NCI-H1417 (cell line): ENCODE results near the gene RPN1.

Experiments used
- DNase-seq, 3 experiments: peaks; one replicate each; lab custom pipeline; 2025; lab: John Stamatoyannopoulos, UW

The RPN1 gene

DNA sequence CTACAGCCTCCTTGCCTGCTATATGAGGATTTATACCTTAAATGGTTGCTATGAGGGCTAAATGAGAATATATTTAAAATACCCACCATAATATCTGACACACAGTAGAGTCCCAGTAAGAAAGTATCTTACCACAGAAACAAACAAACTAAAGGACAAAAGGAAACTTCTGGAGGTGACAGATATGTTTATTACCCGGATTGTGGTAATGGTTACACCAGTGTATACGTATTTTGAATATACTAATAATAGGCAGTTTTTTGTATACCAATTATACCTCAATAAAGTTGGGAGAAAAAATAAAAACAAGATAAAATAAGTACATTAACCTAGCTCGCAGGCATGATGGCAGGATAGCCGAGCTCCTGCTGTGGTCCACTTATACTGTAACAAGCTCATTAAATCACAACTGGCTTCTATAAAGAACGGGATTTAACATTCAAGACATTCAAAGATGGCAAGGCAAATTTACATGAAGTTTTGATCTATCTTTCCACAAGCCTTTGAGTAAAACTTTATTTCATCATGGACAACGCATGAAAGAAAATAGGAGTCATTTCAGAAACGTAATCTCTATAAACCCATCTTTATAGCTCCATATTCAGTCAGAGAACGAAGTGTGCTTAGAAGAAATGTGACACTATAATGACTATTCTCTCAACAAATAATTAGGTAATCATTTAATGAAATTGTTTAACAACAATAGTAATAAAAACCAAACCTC lies 1.5 kb downstream of the RPN1 start:
- peak in 1 of 3 experiments; percentile 49 for DNase-seq

DNA sequence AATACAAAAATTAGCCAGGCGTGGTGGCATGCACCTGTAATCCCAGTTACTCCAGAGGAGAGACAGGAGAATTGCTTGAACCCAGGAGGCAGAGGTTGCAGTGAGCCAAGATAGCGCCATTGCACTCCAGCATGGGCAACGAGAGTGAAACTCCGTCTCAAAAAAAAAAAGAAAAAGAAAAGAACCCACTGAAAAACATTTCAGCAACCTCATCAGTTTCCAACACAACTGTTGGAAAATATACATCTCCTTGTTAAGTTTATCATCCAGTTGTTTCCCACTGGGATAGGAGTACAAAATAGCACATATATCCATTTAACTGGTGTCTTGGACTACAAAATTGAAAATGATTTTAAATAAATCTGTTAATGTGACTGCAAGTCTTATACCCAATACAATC lies 2.2 kb downstream of the RPN1 start:
- DNase-seq, result no peak

DNA sequence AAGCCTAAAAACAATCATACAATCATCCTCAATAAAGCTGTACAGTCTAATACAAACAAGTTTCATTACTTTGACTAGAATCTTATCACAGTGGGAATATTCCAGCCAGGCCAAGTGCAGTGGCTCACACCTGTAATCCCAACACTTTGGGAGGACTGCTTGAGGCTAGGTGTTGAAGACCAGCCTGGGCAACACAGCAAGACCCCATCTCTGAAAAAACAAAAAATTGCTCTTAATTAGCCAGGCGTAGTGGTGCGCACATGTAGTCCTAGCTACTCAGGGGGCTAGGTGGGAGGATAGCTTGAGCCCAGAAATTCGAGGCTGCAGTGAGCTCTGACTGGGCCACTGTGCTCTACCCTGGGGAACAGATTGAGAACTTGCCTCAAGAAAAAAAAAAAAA lies 3.3 kb downstream of the RPN1 start:
- no peak for DNase-seq

DNA sequence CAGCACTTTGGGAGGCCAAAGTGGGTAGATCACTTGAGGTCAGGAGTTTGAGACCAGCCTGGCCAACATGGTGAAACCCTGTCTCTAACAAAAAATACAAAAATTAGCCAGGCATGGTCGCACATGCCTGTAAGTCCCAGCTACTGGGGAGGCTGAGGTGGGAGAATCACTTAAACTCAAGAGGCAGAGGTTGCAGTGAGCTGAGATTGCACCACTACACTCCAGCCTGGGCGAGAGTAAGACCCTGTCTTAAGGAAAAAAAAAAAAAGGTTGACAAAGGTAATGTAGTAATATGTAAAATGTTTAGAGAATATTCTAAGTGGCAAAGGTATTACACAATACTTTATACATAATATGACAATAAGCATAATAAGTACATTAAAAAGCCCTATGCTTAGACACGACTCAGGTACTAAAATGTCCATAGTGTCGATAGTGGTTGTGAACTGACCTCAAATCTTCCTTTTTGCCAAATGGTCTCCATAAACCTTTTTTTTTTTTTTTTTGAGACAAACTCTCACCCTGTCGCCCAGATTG lies 16.5 kb downstream of the RPN1 start:
- no peak for DNase-seq

DNA sequence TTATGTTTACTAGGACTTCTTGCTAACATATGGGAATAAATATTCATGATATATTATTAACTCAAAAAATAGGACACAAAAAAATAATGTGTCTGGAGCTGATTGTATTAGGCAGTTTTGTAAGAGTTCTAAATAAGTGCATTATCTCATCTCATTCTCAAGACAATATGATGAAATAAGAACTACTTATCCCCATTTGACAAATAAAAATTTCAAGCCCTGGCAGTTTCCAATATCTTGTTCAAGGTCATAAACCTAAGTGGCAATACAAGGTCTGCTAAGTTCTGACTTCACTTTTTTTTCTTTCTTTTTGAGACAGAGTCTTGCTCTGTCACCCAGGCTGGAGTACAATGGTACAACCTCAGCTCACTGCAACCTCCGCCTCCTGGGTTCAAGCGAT lies 18.3 kb downstream of the RPN1 start:
- no peak for DNase-seq

DNA sequence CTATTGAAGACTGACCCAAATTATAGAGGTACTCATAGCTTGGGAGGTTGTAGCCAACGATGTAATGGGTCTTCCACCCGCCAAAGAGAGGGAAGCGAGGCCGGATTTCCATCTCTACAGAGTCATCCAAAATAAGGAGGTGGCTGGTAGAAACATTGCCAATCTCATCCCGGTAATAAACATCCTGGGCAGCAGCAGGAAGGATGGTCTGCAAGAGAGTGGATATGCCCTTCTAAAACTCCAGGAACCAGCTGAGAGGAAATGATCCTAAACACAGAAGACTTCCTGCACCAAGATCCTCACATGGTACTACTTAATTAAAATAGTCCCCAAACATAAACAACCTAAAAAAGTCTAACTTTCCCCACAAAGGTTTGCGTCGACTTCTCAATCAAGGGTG lies 20.7 kb downstream of the RPN1 start:
- no peak for DNase-seq

DNA sequence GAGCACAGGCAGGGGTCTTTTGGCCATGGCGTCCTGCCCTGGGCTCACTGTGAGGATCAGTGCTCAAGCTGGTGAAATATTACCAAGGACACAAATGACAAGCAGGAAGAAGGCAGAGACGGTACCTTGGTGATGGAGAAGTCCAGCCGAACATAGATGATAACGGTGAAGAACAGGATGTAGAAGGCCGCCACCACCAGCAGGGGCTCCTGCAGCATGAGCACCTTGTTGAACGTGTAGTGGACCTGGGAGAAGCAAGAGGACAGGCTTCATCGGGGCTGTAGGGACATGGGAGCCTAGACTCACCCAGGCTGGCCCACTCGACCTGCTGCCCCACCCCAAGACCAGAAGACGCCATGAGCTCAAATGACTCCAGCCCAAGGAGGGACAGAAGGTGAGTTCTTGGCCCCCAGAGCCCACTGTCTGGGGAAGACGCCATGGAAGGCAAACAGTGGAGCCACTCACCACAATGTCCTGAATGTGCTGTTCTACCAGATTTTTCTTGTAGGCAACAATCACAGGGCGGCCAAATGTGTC lies 25.1 kb downstream of the RPN1 start:
- DNase-seq, result no peak

DNA sequence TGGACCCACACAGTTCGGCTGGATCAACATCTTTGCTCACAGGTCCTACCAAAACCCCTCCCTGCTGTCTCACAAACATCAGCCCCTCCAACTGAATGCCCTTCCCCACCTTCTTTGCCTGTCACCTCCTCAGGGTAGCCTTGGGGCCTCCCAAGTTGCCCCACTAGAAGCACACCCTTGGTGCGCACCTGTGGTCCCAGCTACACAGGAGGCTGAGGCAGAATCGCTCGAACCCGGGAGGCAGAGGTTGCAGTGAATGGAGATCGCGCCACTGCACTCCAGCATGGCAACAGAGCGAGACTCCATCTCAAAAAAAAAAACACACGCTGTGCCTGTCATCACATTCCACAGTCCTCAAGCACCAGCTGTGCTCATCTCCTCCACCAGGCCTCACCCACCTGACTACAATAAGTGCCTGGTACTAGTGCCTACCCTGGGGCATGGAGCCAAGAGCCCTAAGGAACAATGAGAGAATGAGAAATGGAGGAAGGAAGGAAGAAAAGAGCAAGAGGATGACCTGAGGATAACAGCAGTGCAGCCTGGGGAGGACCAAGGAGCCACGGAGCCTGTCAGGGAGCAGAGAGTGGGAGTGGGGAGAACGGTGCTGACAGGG lies 26.0 kb downstream of the RPN1 start:
- DNase-seq, result no peak

DNA sequence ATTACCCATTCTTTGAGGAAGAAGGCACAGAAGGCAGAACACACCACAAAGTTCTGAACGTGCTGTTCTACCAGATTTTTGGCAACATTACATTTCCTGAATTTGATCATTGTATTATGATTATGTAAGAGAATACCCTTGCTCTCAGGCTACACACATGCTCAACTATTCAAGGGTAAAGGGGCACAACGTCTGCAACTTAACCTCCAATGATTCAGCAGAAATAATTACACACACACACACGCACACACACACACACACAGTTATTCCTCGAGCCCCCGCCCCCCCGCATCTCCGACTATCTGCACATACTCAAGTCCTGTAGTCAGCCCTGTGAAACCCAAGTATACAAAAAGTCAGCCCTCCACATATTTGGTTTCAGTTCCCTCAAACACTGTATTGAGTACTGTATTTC lies 26.8 kb downstream of the RPN1 start:
- no peak for DNase-seq

DNA sequence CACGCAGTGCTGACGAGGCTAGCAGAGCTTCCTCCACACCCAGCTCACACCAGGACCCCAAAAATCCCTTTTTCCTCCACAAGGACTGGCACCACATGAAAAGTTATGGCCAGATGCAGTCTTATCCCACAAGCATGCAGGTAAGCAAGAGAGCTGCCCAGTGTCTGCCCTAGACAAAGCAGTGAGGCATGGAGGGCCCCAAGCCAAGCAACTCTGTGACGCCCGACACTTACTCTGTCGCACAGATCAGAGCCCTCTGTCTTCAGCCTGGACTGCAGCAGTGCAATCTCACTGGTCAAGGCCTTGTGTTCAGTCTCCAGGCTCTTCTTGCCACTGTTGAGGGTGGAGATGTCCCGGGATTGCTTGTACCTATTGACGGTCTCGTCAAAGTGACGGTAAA lies 28.7 kb downstream of the RPN1 start:
- DNase-seq, result no peak

DNA sequence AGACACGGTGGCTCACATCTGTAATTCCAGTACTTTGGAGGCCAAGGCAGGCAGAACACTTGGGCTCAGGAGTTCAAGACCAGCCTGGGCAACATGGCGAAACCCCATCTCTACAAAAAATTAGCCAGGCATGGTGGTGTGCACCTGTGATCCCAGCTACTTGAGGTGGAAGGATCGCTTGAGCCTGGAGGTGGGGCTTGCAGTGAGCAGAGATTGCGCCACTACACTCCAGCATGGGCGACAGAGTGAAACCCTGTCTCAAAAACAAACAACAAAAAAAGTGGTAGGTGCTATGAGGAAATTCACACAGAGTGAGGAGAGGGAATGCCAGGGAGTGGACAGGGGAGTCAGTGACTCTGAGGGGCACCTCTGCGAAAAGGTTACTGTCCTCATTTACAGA lies 29.4 kb downstream of the RPN1 start:
- no peak for DNase-seq

DNA sequence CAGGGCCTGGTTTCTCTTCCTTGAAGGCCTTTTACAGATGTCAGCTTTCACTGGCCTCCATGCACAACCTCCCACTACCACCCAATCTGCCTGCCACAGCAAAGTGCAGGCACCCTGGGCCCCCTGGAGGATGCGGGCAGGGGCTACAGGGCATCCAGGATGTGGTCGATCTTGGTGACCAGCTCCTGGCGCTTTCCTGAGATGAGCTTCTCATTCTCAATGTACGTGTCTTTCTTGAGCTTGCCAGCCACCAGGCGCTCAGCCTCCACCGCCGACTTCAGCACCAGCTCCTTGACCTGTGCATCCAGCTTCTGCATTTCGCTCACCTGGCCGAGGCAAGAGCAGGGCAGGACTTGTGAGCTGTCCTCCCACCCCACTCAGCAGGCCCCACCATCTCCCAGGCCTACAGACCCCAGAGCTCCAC lies 30.3 kb downstream of the RPN1 start:
- no peak for DNase-seq

DNA sequence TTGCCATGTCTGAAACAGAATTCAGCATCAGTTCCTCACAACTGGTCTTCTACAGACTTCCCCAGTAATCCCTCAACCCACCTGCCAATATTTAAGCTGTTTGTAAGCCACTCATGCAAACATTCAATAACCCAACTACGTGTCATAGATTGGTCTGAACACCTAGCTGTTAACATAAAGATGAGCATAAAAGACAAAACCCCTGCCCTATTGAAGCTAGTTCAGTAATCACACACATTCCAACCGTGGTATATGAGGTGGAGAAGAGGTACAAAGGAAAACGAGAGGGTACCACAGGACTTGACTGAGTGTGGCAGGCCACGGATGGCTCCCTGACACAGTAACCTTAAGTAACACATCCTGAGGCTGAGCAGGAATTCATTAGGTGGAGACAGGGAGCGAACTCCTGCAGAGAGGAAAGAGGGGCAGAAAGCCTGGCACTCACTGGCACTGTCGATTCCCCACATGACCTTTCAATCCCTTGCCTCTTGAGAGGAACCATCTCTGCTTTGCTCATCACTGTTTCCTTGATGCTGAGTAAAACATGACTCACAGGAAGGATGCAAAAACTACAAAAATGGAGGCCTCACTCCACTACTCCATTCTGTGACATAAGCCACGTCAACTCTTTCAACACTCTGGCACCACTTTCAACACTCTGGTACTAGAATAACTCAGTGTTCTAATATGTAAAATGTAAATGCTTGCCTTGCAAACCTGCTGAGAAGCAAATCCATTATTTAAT lies 31.3 kb downstream of the RPN1 start:
- DNase-seq, result no peak

DNA sequence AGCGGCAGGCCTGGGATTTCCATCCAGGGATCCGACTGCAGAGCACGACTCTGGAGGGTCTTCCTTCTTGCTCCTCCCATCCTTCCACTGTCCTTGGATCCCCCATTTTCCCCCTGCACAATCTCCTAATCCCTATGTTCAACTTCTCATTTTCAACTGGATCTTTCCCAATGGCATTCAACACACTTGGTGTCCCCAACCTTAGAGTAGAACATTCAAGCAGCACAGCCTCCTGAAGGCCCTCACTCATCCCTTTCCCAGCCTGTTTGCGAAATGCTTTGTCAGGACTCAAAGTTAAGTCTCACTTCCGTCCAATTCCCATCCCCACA lies 32.3 kb downstream of the RPN1 start:
- no peak for DNase-seq

DNA sequence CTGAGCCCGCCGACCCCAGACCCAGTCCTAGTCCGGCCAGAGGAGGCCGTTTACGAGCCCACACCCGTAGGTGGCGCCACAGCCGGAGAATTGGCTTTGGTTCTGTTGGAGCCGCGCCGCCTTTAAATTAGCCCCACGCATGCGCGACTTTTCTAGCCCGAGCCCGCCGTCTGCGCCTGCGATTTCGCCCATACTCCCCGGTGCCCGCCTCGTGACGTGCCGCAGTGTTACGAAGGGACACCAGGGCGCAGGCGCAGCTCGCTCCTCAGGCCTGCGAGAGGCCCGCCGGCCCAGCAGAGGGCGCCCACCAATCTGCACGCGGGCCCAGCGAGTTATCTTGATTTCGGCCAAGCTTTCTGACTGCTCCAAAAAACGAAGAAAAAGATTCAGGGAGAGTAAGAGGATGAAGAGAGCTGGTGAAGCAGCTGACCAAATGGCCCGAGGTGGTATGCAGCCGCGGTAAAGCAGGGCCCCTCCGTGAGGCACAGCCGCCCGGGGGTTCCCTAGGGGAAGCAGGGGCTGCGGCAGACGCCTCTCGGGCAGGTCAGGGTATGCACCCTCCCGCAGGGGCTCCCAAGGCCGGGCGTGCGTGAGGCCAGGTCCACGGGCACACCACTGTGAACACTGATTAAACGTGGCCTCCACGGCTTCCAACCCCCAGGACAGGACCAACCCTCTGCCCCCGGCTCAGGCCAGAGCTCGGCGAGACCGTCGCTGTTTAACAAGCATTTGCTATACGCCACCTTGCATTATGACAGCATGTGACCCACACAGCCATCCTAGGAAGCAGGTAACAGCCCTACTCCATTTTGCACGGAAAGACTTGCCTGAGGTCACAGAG lies 32.8 kb downstream of the RPN1 start:
- peak; percentile 97 to 100 (median 99) for DNase-seq

DNA sequence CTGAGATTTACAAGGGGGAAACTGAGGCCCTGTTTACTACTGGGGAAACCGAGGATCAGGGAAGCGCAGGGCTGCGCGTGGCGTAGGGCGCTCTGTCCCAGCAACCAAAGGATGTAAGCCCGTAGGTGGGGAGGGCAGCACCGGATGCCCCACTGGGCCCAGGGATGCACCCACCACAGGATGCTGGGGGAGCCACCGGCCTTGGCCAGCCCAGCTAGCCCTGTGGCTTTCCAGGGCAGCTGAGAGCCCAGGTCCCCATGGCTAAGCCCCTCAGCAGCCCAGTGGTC lies 33.4 kb downstream of the RPN1 start:
- no peak for DNase-seq

DNA sequence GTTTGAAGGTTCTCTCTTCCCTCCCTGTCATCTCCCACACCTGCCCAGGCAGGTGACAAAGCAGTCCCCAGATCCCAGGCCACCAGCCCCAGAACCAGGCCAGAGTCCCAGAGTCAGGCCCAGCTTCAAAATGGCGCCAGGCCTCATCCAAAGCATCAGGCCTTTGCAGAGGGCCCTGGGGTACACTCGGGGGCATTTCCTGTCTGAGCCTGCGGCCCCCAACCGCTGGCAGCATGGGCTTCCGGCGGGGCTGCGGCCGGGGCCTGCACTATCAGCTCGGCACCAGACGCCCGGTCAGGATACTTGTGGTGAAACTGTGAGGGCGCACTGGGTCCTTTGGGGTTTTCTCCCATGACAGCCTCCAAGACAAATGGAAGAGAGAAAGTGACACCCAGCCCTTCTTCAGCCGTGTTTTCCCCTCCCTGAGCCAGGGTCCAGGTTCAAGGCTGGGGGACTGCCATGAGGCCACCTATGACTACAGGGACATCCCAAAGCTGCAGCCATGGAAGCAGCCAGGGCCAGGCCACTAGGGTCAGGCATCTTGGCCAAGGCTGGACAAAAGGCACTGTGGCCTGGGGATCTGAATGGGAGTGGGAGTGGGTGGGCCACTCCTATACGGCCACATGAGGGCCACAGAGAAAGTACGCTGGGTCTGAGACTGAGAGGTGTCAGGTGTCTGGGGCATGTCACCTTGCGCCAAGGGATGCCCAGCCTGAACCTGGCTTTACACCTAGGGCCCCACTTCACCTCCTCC lies 33.9 kb downstream of the RPN1 start:
- no peak for DNase-seq

DNA sequence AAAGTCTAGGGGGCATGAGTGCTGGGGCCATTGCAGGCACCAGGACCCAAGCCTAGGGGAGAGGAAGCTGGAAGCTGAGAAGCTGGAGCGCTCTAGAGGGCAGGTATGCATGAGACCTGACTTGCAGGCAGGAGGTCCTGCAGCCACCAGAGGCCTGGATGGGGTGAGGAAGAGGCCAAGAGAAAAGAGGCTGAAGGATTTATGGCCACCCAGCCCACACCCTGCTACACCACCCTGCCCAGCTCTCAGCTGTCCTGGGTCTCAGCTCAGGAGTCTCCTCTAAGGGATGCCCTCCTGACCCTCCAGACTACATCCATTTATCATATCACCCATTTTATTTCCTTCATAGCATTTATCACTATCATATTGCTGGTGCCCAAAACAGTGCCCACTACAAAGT lies 36.5 kb downstream of the RPN1 start:
- no peak for DNase-seq

DNA sequence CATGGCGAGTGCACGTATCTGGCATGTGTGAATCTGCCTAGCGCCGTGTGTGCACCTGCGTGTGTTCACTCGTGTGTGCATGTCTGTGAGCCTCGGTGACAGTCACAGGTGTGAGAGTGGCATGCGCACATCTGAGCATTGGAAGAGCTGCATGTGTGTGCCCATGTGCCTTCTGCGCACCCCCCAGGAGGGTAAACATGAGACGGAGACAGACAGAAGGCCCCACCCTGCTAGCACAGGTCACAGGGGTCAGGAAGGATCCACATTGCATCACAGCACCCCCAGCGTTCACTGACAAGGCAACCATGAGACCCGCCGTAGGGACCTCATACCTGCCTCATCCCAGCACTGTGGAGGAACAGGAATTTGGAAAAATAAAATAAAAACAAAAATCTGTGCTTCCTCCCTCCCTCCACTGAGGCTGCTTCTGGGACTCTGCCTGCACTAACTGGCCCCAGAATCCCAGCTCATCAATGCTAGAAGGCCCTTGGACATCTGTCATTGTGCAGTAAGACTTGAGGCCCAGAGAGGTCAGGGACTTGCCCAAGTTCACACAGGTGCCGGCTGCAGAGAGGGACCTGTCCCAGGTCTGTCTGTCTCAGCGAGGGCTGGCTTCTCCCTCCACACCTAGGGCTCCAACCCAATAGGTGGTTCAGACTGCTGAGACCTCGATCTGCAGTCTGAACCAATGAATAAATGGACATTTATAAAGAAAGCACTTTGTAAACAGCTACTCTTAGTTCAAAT lies 37.4 kb downstream of the RPN1 start:
- no peak for DNase-seq

DNA sequence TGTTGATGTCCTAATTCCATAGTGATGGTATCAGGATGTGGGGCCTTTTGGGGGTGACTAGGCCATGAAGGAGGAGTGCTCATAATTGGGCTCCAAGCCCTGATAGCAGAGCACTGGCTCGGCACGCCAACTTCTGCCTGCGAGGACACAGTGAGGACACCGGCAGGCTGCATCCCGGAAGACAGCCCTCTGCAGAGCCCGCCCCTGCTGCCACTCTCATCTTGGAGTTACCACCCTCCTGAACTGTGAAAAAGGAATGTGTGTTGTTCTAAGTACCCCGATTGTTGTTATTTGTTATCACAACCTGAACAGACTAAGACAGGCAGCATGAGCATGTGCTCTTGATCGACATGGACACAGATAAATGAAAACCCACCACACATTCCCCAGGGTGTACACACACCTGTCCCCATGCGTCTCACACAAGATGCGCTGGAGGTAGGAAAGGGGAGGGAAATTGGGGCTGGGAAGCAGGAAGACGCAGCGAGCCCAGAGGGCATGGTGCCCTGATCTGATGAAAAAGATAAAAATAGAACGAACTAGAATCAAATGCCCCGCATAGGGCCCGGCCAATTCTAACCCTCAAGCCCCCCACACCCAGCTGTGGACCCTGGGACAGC lies 40.1 kb downstream of the RPN1 start:
- no peak for DNase-seq
